ENCODE measurements around the gene MDK.

DNA sequence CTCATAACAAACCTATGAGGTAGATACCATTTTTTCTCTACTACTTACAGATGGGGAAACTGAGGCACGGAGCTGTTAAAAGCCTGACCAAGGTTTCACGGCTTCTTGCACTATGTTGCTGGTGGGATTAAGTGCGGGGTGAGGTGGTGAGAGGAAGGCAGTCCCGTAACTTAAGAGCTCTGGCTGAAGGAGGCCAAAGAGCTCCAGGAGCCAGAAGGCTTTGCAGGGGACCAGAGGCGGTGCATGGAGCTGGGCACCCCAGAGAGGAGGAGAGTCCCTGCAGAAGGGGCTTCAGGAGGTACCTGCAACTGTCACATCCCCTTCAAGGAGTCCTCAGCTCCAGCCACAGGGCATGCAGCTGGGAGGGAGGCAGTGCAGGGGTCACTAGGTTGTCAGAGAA is 6.0 kb downstream of the MDK start:
- no peak for TF ChIP-seq ZFP3 (CRISPR knock-in tag; IDR thresholded peaks at IDR 0.05)
- TF ChIP-seq, protein P1, sequence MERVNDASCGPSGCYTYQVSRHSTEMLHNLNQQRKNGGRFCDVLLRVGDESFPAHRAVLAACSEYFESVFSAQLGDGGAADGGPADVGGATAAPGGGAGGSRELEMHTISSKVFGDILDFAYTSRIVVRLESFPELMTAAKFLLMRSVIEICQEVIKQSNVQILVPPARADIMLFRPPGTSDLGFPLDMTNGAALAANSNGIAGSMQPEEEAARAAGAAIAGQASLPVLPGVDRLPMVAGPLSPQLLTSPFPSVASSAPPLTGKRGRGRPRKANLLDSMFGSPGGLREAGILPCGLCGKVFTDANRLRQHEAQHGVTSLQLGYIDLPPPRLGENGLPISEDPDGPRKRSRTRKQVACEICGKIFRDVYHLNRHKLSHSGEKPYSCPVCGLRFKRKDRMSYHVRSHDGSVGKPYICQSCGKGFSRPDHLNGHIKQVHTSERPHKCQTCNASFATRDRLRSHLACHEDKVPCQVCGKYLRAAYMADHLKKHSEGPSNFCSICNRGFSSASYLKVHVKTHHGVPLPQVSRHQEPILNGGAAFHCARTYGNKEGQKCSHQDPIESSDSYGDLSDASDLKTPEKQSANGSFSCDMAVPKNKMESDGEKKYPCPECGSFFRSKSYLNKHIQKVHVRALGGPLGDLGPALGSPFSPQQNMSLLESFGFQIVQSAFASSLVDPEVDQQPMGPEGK (CRISPR knock-in tag; IDR thresholded peaks at IDR 0.05; ENCODE audit: borderline replicate concordance) = no peak
- TF ChIP-seq ZC3H10 (CRISPR knock-in tag; IDR thresholded peaks at IDR 0.05) = no peak
- no peak for TF ChIP-seq ZNF8 (CRISPR knock-in tag; IDR thresholded peaks at IDR 0.05)
- no peak for TF ChIP-seq ISL1 (CRISPR knock-in tag; IDR thresholded peaks at IDR 0.05)
- no peak for TF ChIP-seq ZFP30 (CRISPR knock-in tag; IDR thresholded peaks at IDR 0.05)
- no peak for TF ChIP-seq TOX (CRISPR knock-in tag; IDR thresholded peaks at IDR 0.05; ENCODE audit: borderline replicate concordance)
- TF ChIP-seq, protein P2, sequence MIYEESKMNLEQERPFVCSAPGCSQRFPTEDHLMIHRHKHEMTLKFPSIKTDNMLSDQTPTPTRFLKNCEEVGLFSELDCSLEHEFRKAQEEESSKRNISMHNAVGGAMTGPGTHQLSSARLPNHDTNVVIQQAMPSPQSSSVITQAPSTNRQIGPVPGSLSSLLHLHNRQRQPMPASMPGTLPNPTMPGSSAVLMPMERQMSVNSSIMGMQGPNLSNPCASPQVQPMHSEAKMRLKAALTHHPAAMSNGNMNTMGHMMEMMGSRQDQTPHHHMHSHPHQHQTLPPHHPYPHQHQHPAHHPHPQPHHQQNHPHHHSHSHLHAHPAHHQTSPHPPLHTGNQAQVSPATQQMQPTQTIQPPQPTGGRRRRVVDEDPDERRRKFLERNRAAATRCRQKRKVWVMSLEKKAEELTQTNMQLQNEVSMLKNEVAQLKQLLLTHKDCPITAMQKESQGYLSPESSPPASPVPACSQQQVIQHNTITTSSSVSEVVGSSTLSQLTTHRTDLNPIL (CRISPR knock-in tag; IDR thresholded peaks at IDR 0.05; ENCODE audit: low read depth) = no peak
- no peak for TF ChIP-seq GLIS3 (CRISPR knock-in tag; IDR thresholded peaks at IDR 0.05)
- no peak for TF ChIP-seq TCF4 (CRISPR knock-in tag; IDR thresholded peaks at IDR 0.05; ENCODE audit: borderline replicate concordance)
